Activated CD8-positive, alpha-beta T cell treated with anti-CD3 and anti-CD28 coated beads, Interleukin-2, amount 10 ng/mL, durations not matched to agents 7 days and 5 days (primary cell): ENCODE measurements around the gene CHMP5. TPM values are rescaled to one million over a fixed set of nuclear protein-coding genes. Genes with fewer than 3 reads are reported as not detected.

Experiments
- ATAC-seq: fragments of 150-1000 bp; cut with Tn5 transposase; one replicate; pipeline ENCODE4 v1.10.0; 2021; ENCODE audit warnings: moderate library complexity
- CTCF ChIA-PET: fragments of 350-600 bp; sonication (Branson Sonifier 250); formaldehyde crosslinking; loops from one replicate; lab custom pipeline; 2021; ENCODE audit warnings: antibody characterized with exemption; lab: Charles Lee
- POLR2A ChIA-PET: fragments of 350-600 bp; sonication (Branson Sonifier 250); formaldehyde crosslinking; loops from one replicate; lab custom pipeline; 2021; ENCODE audit warnings: antibody characterized with exemption; lab: Charles Lee
- DNase-seq: peaks from one replicate; pipeline ENCODE4 v3.0.0-alpha.2; 2020
- H3K27ac Mint-ChIP-seq: one replicate; pipeline ENCODE4 v1.8.0; 2021; ENCODE audit warnings: mild to moderate bottlenecking, mixed read lengths
- H3K27me3 Mint-ChIP-seq: one replicate; pipeline ENCODE4 v1.8.0; 2021; ENCODE audit warnings: low read depth, mixed read lengths
- H3K36me3 Mint-ChIP-seq: one replicate; pipeline ENCODE4 v1.8.0; 2021; ENCODE audit warnings: low read depth, mixed read lengths
- H3K4me1 Mint-ChIP-seq: one replicate; pipeline ENCODE4 v1.8.0; 2021; ENCODE audit warnings: low read depth, mixed read lengths
- H3K4me3 Mint-ChIP-seq: one replicate; pipeline ENCODE4 v1.8.0; 2021; ENCODE audit warnings: mild to moderate bottlenecking, mixed read lengths
- H3K9me3 Mint-ChIP-seq: one replicate; pipeline ENCODE4 v1.8.0; 2022; ENCODE audit warnings: mixed read lengths; ENCODE audit not compliant: insufficient read depth
- total RNA-seq, 2 experiments: library from RNA; stranded (reverse); gene quantifications; one replicate each; pipeline ENCODE4 v1.2.3, GENCODE V29; 2021

CHMP5 gene
- total RNA-seq, 2 experiments from 2014 or later, result 83.0 to 85.5 TPM

- Mint-ChIP-seq H3K27me3 (no peaks in the 10 kb centered on the region), H3K4me1 (peaks cover 36% of the 10 kb centered on the region), H3K36me3 (peaks cover 22% of the 10 kb centered on the region), H3K4me3 (no peak overlapping the region), H3K27ac (peak overlapping the region; percentile 60), H3K9me3 (no peaks in the 10 kb centered on the region)
- DNase-seq, result peak; percentile 76
- no peak for ATAC-seq
- ChIA-PET CTCF (interaction anchor here (0.7 to 2.8 kb wide), 25 partner anchors 9 to 234 kb away, joined by 3 to 22 read pairs (median 4); partner anchors contain the start of genes AQP3, B4GALT1, BAG1 and NOL6), POLR2A (interaction anchor here (0.7 to 1.4 kb wide), 3 partner anchors 9 to 262 kb away, joined by 3 to 4 read pairs (median 3); partner anchors contain the start of gene DNAJA1)
Measured at GRCh38 chr9:33287087-33287490, 22.2 kb downstream of the CHMP5 start.

GRCh38 chr9:33288235-33288634 lies 23.4 kb downstream of the CHMP5 start:
- Mint-ChIP-seq H3K4me3 (no peak overlapping the region), H3K4me1 (peaks cover 47% of the 10 kb centered on the region), H3K27ac (peak overlapping the region; percentile 78), H3K9me3 (no peaks in the 10 kb centered on the region), H3K36me3 (peaks cover 24% of the 10 kb centered on the region), H3K27me3 (no peaks in the 10 kb centered on the region)
- POLR2A ChIA-PET, result no interaction called here
- ATAC-seq (no peak), DNase-seq (no peak)
- CTCF ChIA-PET, result interaction anchor here (0.8 to 2.8 kb wide), 8 partner anchors 9 to 165 kb away, joined by 3 to 22 read pairs (median 9); no protein-coding TSS in a partner anchor

- H3K4me1 Mint-ChIP-seq, result peaks cover 53% of the 10 kb centered on the region
Measured at GRCh38 chr9:33288828-33289483, 24.1 kb downstream of the CHMP5 start.

GRCh38 chr9:33289496-33289895 lies 24.6 kb downstream of the CHMP5 start:
- H3K4me1 Mint-ChIP-seq, result peaks cover 58% of the 10 kb centered on the region
- peak; percentile 0 for ATAC-seq
- POLR2A ChIA-PET, result interaction anchor here (0.7 to 1.7 kb wide), 17 partner anchors 11 to 528 kb away, joined by 3 to 22 read pairs (median 7); partner anchors contain the start of genes B4GALT1, BAG1, CHMP5 and DNAJA1
- no peaks in the 10 kb centered on the region for H3K9me3 Mint-ChIP-seq
- peak; percentile 30 for DNase-seq
- H3K27me3 Mint-ChIP-seq, result no peaks in the 10 kb centered on the region
- CTCF ChIA-PET, result interaction anchor here (0.7 to 3.0 kb wide), 6 partner anchors 86 to 177 kb away, joined by 3 to 14 read pairs (median 5); partner anchors contain the start of gene AQP3
- peak overlapping the region; percentile 100 for H3K27ac Mint-ChIP-seq
- peak overlapping the region; percentile 97 for H3K4me3 Mint-ChIP-seq
- peaks cover 30% of the 10 kb centered on the region for H3K36me3 Mint-ChIP-seq

More at GRCh38 chr9:33288828-33289483, 24.1 kb downstream of the CHMP5 start:
- CTCF ChIA-PET, result interaction anchor here (1.0 to 3.0 kb wide), 3 partner anchors 126 to 178 kb away, joined by 3 to 14 read pairs (median 9); partner anchors contain the start of gene AQP3
- H3K9me3 Mint-ChIP-seq, result no peaks in the 10 kb centered on the region
- POLR2A ChIA-PET, result no interaction called here
- peak overlapping the region; percentile 100 for H3K27ac Mint-ChIP-seq
- H3K36me3 Mint-ChIP-seq, result peaks cover 27% of the 10 kb centered on the region
- ATAC-seq, result no peak
- no peak for DNase-seq
- peak overlapping the region; percentile 97 for H3K4me3 Mint-ChIP-seq
- no peaks in the 10 kb centered on the region for H3K27me3 Mint-ChIP-seq

- ChIA-PET CTCF (interaction anchor here (0.7 to 3.0 kb wide), 8 partner anchors 15 to 177 kb away, joined by 3 to 14 read pairs (median 4); partner anchors contain the start of gene AQP3), POLR2A (interaction anchor here (0.7 to 1.7 kb wide), 22 partner anchors 8 to 528 kb away, joined by 3 to 22 read pairs (median 5); partner anchors contain the start of genes B4GALT1, BAG1, CHMP5 and DNAJA1)
- DNase-seq (no peak), ATAC-seq (no peak)
- no peaks in the 10 kb centered on the region for H3K9me3 Mint-ChIP-seq
- peaks cover 34% of the 10 kb centered on the region for H3K36me3 Mint-ChIP-seq
- peak overlapping the region; percentile 97 for H3K4me3 Mint-ChIP-seq
- H3K27ac Mint-ChIP-seq, result peak overlapping the region; percentile 100
- peaks cover 62% of the 10 kb centered on the region for H3K4me1 Mint-ChIP-seq
- no peaks in the 10 kb centered on the region for H3K27me3 Mint-ChIP-seq
Measured at GRCh38 chr9:33289936-33290246, 25.0 kb downstream of the CHMP5 start.

DNA sequence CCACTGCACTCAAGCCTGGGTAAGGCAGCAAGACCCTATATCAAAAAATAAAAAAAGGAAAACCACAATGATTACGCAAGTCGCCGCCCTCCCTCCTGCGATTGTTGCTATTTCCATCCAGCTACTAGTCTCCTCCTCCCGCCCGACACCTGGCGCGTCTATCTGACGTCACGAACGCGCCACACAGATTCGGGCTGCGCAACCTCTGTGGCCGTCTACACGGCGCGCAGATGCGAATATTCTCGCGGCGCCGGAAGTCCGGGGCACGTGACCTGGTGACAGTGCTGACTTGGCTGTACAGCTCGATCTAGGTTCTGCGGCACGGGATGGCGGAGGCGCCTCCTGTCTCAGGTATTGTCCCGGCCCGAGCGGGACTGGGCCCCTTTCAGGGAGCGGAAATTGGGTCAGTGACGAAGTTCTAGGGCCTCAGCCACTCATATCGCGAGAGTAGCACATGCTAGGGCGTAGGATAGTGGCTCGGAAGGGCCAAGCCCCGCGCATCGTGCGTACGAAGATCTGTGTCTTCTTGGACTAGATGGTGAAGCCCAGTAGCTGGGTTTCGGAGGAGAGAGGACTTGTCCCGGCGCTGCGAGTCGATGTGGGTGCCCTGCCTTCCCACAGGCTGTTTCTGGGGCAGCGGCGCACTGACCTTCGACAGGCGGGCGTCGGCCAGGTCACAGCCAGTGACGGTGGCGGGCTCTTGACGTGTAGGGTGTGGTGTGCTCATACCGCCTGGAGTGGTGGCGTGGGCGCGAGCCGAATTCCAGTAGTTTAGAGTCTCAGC lies 25.6 kb downstream of the CHMP5 start, which contains the start of gene NFX1:
Gene NFX1 (plus strand): TSS at position 270 of the 784 bp plus-strand sequence. CDS start 57 bp downstream, at position 327.
- Mint-ChIP-seq H3K27me3 (no peaks in the 10 kb centered on the region), H3K9me3 (no peaks in the 10 kb centered on the region), H3K4me1 (peaks cover 65% of the 10 kb centered on the region), H3K4me3 (peak within 1 kb of the TSS; percentile 97), H3K36me3 (peaks cover 38% of the 10 kb centered on the region), H3K27ac (peak within 1 kb of the TSS; percentile 100)
- ChIA-PET CTCF (interaction anchor here (0.7 to 3.0 kb wide), 7 partner anchors 15 to 177 kb away, joined by 3 to 14 read pairs (median 4); no protein-coding TSS in a partner anchor), POLR2A (interaction anchor here (0.5 to 1.7 kb wide), 24 partner anchors 9 to 527 kb away, joined by 3 to 22 read pairs (median 5); partner anchors contain the start of genes B4GALT1, BAG1, CHMP5 and DNAJA1)
- DNase-seq (peak; percentile 99), ATAC-seq (peak; percentile 91)

- Mint-ChIP-seq H3K4me3 (peak overlapping the region; percentile 97), H3K36me3 (peaks cover 40% of the 10 kb centered on the region), H3K27ac (peak overlapping the region; percentile 100), H3K9me3 (no peaks in the 10 kb centered on the region), H3K4me1 (peaks cover 63% of the 10 kb centered on the region), H3K27me3 (no peaks in the 10 kb centered on the region)
- ATAC-seq, result no peak
- CTCF ChIA-PET, result interaction anchor here (1.0 to 3.0 kb wide), 4 partner anchors 14 to 176 kb away, joined by 3 to 14 read pairs (median 6); no protein-coding TSS in a partner anchor
- no peak for DNase-seq
- POLR2A ChIA-PET, result interaction anchor here (0.5 to 1.7 kb wide), 17 partner anchors 9 to 268 kb away, joined by 3 to 22 read pairs (median 5); partner anchors contain the start of genes B4GALT1, BAG1, CHMP5 and DNAJA1
Measured at GRCh38 chr9:33291031-33291397, 26.2 kb downstream of the CHMP5 start.

GRCh38 chr9:33291901-33292300 lies 27.1 kb downstream of the CHMP5 start:
- ATAC-seq (no peak), DNase-seq (no peak)
- ChIA-PET CTCF (interaction anchor here (1.0 to 3.0 kb wide), 2 partner anchors 124 to 175 kb away, joined by 4 to 14 read pairs; no protein-coding TSS in a partner anchor), POLR2A (interaction anchor here (0.8 kb wide), 1 partner anchor 11 kb away, joined by 3 read pairs; no protein-coding TSS in a partner anchor)
- Mint-ChIP-seq H3K27me3 (no peaks in the 10 kb centered on the region), H3K36me3 (peaks cover 43% of the 10 kb centered on the region), H3K27ac (peak overlapping the region; percentile 8), H3K4me3 (peak overlapping the region; percentile 97), H3K9me3 (no peaks in the 10 kb centered on the region), H3K4me1 (peaks cover 65% of the 10 kb centered on the region)

DNA sequence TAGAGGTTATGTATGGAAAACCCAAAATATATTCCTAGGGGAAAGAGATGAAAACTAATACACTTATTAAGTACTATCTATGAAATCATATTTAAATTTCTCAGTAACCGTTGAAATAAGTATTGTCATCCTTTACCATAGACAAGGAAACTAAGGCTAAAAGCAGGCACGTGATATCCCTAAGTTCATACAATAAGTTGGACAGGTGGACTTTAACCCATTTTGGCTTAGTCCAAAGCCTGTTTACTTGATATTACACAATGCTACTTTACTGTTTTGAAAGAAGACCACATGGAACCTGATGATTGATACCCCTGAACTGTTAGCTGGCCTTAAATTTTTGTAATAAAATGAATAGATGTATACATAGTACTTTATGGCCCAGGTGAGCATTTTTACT lies 28.9 kb downstream of the CHMP5 start:
- H3K4me1 Mint-ChIP-seq, result peaks cover 73% of the 10 kb centered on the region

GRCh38 chr9:33294670-33295432 lies 30.0 kb downstream of the CHMP5 start:
- Mint-ChIP-seq H3K27ac (peak overlapping the region; percentile 6), H3K36me3 (peaks cover 70% of the 10 kb centered on the region), H3K9me3 (no peaks in the 10 kb centered on the region), H3K27me3 (no peaks in the 10 kb centered on the region), H3K4me3 (no peak overlapping the region), H3K4me1 (peaks cover 80% of the 10 kb centered on the region)
- DNase-seq, result no peak
- ChIA-PET POLR2A (no interaction called here), CTCF (no interaction called here)
- no peak for ATAC-seq

More for the DNA sequence above, 28.9 kb downstream of the CHMP5 start:
- no peak for DNase-seq
- no peak overlapping the region for H3K27ac Mint-ChIP-seq
- H3K9me3 Mint-ChIP-seq, result no peaks in the 10 kb centered on the region
- CTCF ChIA-PET, result no interaction called here
- no peak for ATAC-seq
- no peak overlapping the region for H3K4me3 Mint-ChIP-seq
- POLR2A ChIA-PET, result no interaction called here
- H3K27me3 Mint-ChIP-seq, result no peaks in the 10 kb centered on the region
- peaks cover 61% of the 10 kb centered on the region for H3K36me3 Mint-ChIP-seq
